ENCODE data around the gene CERS6. TPM values are rescaled to one million over a fixed set of nuclear protein-coding genes. Genes with fewer than 3 reads are reported as not detected.

CERS6 gene
- total RNA-seq, 4 donors from 2014 or later, result 42.3 to 62.1 (median 50.6) TPM

- DNase-seq, result no peak
- no peaks in the 10 kb centered on the region for H3K9me3 ChIP-seq
- intact Hi-C loops (cut with DNase I; ENCODE audit: low total_unique reads), result no loop called here
- H3K4me1 ChIP-seq, result peaks cover 0 to 4% (median 0%) of the 10 kb centered on the region in 4 donors
- H3K27ac ChIP-seq, result no peak overlapping the region
- no peaks in the 10 kb centered on the region for H3K27me3 ChIP-seq
- no peak for TF ChIP-seq EP300 (IDR thresholded peaks at IDR 0.05; ENCODE audit: low read depth)
- no peak for TF ChIP-seq POLR2A (IDR thresholded peaks at IDR 0.05)
- WGBS, 2 donors (ENCODE audit: low coverage in 1 of 2), result 76 to 100% methylated on average over 1 to 2 of the region's 2 CpGs
- peaks cover 0 to 4% (median 0%) of the 10 kb centered on the region in 4 donors for H3K36me3 ChIP-seq
- in situ Hi-C loops (cut with MboI; ENCODE audit: low pct_ligation_motif_present in 1 of 4, low pct_unique_long_range_greater_than_20kb in 1 of 4, low sequenced_read_pairs in 3 of 4), result no loop called here
- H3K4me3 ChIP-seq, result no peak overlapping the region
These were observed 103.1 kb downstream of the CERS6 start for GRCh38 chr2:168559187-168559586.

DNA sequence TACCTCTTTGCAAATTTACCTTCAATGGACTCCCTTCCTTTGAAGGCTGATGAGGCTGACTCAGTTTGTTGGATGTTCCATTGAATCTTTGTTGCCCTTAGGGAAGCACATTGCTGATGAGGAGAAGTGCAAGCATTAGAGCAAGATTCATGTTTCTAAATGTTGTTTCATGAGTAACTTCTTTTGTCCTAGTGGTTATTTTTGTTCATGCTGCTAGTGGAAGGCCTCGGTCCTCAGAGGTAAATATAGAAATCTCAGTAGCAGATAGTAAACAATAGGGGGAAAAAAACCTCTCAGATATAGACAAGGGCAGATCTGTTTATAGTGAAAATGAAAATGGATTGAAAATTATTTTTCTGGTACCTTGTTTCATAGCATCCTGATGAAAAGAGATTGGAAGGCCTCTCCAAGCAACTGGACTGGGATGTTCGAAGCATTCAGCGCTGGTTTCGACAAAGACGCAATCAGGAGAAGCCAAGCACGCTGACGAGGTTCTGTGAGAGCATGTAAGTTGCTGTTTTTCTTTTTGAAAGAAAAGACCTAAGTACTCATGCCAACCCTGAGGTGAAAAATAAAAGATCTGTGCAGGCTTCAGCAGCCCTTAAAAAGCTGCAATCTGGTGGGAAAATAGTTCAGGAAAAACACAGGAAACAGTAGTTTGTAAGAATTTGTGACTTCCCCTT, 104.9 kb downstream of the CERS6 start:
- 89 to 91% methylated on average over 6 to 7 of the region's 7 CpGs for WGBS, 2 donors (ENCODE audit: low coverage in 1 of 2)
- no peaks in the 10 kb centered on the region for H3K9me3 ChIP-seq
- no peak for TF ChIP-seq CTCF (IDR thresholded peaks at IDR 0.05)
- no peak for TF ChIP-seq EP300 (IDR thresholded peaks at IDR 0.05; ENCODE audit: low read depth)
- no peak for TF ChIP-seq POLR2AphosphoS5 (IDR thresholded peaks at IDR 0.05)
- TF ChIP-seq POLR2A (IDR thresholded peaks at IDR 0.05), result no peak
- no peak overlapping the region for H3K27ac ChIP-seq
- in situ Hi-C loops (cut with MboI; ENCODE audit: low pct_ligation_motif_present in 1 of 4, low pct_unique_long_range_greater_than_20kb in 1 of 4, low sequenced_read_pairs in 3 of 4), result no loop called here
- H3K4me1 ChIP-seq, result peaks cover 0 to 4% (median 0%) of the 10 kb centered on the region in 4 donors
- H3K4me3 ChIP-seq, result no peak overlapping the region
- intact Hi-C loops (cut with DNase I; ENCODE audit: low total_unique reads), result no loop called here
- no peak for DNase-seq
- H3K36me3 ChIP-seq, result peaks cover 0 to 4% (median 0%) of the 10 kb centered on the region in 4 donors
- no peaks in the 10 kb centered on the region for H3K27me3 ChIP-seq

DNA sequence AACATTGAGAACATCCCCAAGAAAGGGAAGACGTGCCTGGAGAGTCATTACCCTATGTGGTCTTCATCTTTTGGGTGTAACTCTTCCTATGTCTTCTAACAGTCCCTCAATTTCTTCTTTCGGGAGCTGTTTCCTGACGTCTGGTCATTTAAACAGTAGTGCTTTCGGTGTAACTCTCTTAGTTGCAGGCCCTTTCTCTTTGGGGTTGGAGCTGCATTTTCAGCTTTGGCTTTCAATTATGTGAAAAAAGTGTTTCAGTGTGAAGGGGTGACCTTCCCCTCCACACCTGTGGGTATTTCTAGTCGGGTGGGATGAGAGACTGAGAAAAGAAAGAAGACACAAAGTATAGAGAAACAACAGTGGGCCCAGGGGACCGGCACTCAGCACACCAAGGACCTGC, 105.9 kb downstream of the CERS6 start:
- Histone ChIP-seq H3K4me1 (peaks cover 0 to 8% (median 1%) of the 10 kb centered on the region in 4 donors), H3K27me3 (no peaks in the 10 kb centered on the region), H3K27ac (no peak overlapping the region), H3K4me3 (no peak overlapping the region), H3K9me3 (no peaks in the 10 kb centered on the region), H3K36me3 (peaks cover 0 to 4% (median 0%) of the 10 kb centered on the region in 4 donors)
- intact Hi-C loops (cut with DNase I; ENCODE audit: low total_unique reads), result no loop called here
- no peak for DNase-seq
- in situ Hi-C loops (cut with MboI; ENCODE audit: low pct_ligation_motif_present in 1 of 4, low pct_unique_long_range_greater_than_20kb in 1 of 4, low sequenced_read_pairs in 3 of 4), result no loop called here
- WGBS, 2 donors (ENCODE audit: low coverage in 1 of 2), result 81 to 95% methylated on average over 5 to 6 of the region's 6 CpGs
- no peak for TF ChIP-seq POLR2A (IDR thresholded peaks at IDR 0.05)
- TF ChIP-seq POLR2AphosphoS5 (IDR thresholded peaks at IDR 0.05), result no peak
- no peak for TF ChIP-seq EP300 (IDR thresholded peaks at IDR 0.05; ENCODE audit: low read depth)
- no peak for TF ChIP-seq CTCF (IDR thresholded peaks at IDR 0.05)

DNA sequence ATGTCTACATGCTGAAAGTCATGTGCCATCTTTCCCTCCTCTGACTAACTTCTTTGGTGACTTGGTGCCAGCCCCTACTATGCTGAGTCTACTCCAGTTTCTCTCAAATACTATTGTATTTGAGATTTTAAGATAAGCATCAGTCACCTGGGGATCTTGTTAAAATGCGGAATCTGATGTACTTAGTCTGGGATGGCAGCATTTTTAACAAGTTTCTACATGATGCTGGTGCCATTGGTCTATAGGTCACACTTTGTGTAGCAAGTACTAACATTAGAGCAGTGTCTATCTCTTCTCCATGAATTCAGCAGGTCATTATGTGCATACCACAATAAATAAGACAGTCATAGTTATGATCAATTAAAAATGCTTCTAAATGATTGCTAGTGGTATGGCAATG, 106.9 kb downstream of the CERS6 start:
- H3K4me3 ChIP-seq, result no peak overlapping the region
- in situ Hi-C loops (cut with MboI; ENCODE audit: low pct_ligation_motif_present in 1 of 4, low pct_unique_long_range_greater_than_20kb in 1 of 4, low sequenced_read_pairs in 3 of 4) (no loop called here), intact Hi-C loops (cut with DNase I; ENCODE audit: low total_unique reads) (no loop called here)
- H3K27ac ChIP-seq, result no peak overlapping the region
- peaks cover 0 to 4% (median 0%) of the 10 kb centered on the region in 4 donors for H3K36me3 ChIP-seq
- no peak for TF ChIP-seq CTCF (IDR thresholded peaks at IDR 0.05)
- TF ChIP-seq EP300 (IDR thresholded peaks at IDR 0.05; ENCODE audit: low read depth), result no peak
- TF ChIP-seq POLR2AphosphoS5 (IDR thresholded peaks at IDR 0.05), result no peak
- 100% methylated on average over 1 of the region's 1 CpG for WGBS, 2 donors (ENCODE audit: low coverage in 1 of 2)
- no peaks in the 10 kb centered on the region for H3K27me3 ChIP-seq
- H3K9me3 ChIP-seq, result no peaks in the 10 kb centered on the region
- DNase-seq, result no peak
- peaks cover 0 to 13% (median 4%) of the 10 kb centered on the region in 4 donors for H3K4me1 ChIP-seq

GRCh38 chr2:168564641-168565040, 108.6 kb downstream of the CERS6 start:
- H3K4me1 ChIP-seq, result peaks cover 0 to 9% (median 4%) of the 10 kb centered on the region in 4 donors
- TF ChIP-seq POLR2AphosphoS5 (IDR thresholded peaks at IDR 0.05) (no peak), CTCF (IDR thresholded peaks at IDR 0.05) (no peak), POLR2A (IDR thresholded peaks at IDR 0.05) (no peak), EP300 (IDR thresholded peaks at IDR 0.05; ENCODE audit: low read depth) (no peak)
- intact Hi-C loops (cut with DNase I; ENCODE audit: low total_unique reads), result no loop called here
- H3K9me3 ChIP-seq, result no peaks in the 10 kb centered on the region
- DNase-seq, result no peak
- no peaks in the 10 kb centered on the region for H3K27me3 ChIP-seq
- no peak overlapping the region for H3K4me3 ChIP-seq
- H3K27ac ChIP-seq, result no peak overlapping the region
- in situ Hi-C loops (cut with MboI; ENCODE audit: low pct_ligation_motif_present in 1 of 4, low pct_unique_long_range_greater_than_20kb in 1 of 4, low sequenced_read_pairs in 3 of 4), result no loop called here
- peaks cover 0 to 4% (median 0%) of the 10 kb centered on the region in 4 donors for H3K36me3 ChIP-seq

Measured in transverse colon (tissue), 4 donors.